Left renal cortex interstitium (tissue), 4 donors: Measurements from ENCODE around the gene FCER1G. TPM values are rescaled to one million over a fixed set of nuclear protein-coding genes. Genes with fewer than 3 reads are reported as not detected.

Experiments used
- DNase-seq, 4 donors: peaks; one replicate each; pipeline ENCODE4 v3.0.0-alpha.2; 2013; ENCODE audit warnings: low read depth in 4 of 4, low spot score in 2 of 4, missing footprints in 1 of 4
- polyA plus RNA-seq, 4 donors: library from polyadenylated mRNA; unstranded; fragments of 120-200 nt; gene quantifications; one replicate each; pipeline ENCODE4 v1.2.1, GENCODE V29; 2013; ENCODE audit not compliant: insufficient read length in 4 of 4

FCER1G gene
- polyA plus RNA-seq = 10 to 100 TPM in 3 of 4 donors, 1 to 10 TPM in 1; 10.0 to 16.1 (median 11.8) TPM

DNA sequence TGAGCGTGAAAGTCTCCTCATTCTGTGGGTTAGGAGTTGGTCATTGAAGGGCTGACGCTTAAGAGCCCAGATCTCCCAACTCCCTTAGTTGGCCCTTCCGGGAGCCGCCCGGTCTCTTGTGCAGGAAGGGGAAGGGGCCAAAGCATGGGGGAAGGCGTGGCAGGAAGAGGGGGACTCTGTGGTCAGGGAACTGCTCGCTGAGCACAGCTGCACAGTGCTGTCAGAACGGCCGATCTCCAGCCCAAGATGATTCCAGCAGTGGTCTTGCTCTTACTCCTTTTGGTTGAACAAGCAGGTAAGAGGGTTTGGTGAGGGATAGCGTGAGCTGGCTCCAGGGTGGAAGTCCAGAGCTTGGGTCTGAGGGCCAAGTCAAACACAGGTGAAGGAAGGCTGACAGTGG lies at the start of gene FCER1G:
Gene FCER1G, plus strand, starts transcription at position 220 of the 400 bp plus-strand sequence. Its CDS starts 27 bp downstream, at position 247.
- DNase-seq = no peak

DNA sequence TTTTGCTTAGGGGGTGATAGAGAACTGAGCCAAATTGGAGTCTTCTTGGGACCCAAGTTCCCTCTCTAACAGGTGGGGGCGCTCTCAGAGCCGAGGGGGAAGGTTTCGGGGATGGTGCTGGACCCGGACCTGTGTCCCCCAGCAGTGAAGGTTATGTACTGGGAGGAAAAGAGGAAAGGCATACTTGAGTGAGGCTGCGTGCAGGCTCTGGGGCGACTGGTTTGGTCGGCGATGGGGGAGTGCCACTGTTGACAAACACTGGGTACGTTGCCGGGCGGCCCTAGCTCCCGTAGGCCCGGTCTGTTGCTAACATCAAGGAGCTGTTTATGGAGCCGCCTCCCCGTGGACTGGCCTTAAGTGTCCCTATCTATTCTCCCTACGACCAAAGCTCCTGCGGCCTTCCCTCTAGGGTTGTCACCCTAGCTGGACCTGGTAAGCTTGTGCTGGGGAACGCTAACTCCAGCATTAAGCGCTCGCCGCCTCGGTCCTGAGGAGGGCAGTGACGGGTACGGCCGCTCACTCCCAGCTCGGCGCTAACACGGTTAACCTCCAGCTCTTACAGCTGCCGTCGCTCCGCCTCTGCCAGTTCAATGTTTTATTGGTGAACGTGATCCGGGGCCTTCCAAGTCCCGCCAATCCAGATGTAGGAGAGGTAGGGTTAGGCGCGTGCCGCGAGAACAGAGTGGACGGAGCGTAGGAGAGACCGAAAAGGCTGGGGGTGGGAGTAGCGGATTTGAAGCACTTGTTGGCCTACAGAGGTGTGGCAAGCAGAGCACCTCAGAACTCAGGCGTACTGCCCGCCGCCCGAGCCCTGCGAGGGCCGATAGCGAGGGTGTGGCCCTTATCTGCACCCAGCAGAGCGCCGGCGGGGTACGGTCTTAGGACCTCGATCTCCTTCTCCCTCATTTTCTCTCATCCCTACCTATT lies 49.1 kb upstream of the FCER1G start, which contains the start of gene PPOX:
Gene PPOX, plus strand, starts transcription at position 685 of the 927 bp plus-strand sequence. CDS start 422 bp downstream, outside the sequence.
- DNase-seq = peak; percentile 87 to 97 (median 94)

DNA sequence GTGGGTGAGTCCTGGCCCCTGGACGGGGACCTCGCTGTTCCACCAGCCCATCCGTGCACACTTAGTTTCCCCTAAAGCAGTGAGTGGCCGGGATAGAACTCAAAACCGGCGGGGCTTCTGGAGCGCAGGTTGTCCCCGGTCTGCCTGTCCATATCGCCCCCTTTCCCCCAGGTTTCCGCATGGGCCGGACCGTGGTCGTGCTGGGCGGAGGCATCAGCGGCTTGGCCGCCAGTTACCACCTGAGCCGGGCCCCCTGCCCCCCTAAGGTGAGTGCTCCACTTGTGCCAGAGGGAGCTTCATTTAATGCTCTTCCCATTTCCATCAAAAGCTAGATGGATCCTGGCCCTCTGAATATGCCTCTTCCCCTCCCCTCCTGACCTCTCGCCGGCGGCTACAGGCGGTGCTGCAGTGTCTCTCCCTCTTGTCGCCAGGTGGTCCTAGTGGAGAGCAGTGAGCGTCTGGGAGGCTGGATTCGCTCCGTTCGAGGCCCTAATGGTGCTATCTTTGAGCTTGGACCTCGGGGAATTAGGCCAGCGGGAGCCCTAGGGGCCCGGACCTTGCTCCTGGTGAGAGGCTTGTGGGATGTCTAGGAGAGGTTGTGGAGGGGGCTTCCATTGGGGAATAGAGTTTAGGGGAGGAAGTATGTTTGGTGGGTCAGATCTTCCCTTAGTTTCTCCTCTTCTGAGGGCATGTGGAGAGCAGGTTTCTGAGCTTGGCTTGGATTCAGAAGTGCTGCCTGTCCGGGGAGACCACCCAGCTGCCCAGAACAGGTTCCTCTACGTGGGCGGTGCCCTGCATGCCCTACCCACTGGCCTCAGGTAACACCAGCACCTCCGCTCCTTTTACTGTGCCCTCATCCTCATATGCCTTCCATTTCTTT lies 48.2 kb upstream of the FCER1G start:
- DNase-seq = no peak

DNA sequence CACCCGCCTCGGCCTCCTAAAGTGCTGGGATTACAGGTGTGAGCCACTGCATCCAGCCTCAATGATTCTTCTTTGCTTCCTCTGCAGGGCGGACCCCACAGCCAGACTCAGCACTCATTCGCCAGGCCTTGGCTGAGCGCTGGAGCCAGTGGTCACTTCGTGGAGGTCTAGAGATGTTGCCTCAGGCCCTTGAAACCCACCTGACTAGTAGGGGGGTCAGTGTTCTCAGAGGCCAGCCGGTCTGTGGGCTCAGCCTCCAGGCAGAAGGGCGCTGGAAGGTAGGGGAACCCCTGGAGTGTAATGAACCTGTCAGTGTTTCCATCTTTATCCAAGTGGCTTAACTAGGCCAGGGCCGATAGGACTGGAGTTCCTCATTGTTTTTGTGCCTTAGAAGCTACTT lies 46.2 kb upstream of the FCER1G start:
- DNase-seq = no peak

DNA sequence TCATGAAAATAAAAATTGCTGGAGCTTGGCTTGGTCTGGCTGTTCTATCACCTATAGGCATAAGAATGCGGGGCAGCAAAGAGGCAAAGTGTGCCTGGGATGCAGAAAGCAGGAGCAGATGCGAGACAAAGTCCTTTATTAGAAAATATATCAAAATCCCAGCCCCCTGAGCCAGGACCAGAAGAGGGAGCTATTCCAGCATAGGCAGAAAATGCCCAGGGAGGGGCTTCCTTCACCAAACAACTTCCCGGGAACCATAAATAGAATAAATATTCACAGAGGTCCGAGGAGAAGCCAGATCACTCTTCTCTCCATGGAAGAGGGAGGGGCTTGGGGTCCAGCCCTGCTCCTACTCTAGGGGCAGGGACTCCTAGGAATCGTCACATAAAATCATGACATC lies 43.9 kb upstream of the FCER1G start:
- DNase-seq = no peak

DNA sequence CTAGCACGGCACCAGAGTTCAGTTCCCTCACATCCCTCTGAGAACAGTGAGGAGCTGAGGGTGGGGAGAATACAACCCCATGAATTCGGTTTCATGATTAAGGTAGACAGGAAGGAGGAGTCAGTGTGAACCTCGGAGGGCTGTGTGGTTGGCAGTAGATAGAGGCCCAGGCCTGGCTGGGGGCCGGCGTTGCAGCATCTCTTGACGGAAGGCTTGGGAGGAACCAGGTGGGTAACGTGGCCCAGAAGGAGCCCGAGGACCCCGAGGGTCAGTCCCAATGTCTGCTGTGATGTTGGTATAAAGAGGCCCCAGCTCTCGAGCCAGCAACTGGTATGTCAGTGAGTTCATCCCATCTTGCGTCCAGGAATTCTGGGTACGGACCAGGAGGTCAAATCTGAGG lies 43.4 kb upstream of the FCER1G start:
- DNase-seq = no peak

DNA sequence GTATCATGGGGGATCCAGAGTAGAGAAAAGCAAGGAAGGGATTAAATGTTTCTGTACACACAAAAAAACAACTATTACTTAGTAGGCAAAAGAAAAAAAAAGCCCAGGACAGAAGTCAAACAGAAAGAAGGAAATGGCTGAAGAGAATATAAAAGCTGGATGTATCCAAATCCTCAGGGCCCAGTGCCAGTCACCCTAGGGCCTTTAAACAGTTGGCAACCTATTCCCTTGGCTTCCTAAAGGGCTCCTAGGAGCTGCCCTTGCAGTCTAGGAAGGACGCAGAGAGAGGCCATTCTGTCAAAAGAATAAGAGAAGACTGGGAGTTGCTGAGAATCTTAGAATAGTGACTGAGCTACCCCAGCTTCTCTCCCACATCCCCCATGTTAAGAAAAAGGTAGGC lies 42.7 kb upstream of the FCER1G start:
- no peak for DNase-seq

DNA sequence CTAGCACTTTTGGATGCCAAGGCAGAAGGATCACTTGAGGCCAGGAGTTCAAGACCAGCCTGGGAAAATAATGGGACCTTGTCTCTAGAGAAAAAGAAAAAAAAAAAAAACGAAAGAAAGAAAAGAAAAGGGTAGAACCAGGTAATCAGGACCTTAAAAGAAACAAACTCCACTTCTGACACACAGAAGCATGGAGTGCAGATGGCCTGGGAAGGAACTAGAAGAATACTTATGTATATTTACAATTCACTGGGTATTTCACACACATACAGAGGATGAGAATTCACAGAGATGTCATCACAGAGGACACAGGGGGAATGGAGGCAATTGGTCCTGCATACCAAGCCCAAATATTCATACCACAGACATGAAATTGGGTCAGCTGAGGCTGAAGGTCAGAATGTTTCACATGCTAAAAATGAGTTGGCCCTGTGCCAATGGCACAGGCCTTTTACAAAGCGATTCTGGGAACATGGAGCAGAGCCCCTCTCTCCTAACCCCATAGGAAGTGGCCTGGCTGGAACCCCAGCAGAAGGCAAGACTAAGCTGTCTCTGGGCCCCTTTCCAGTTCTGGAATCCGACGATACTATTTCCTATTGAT lies 42.2 kb upstream of the FCER1G start:
- DNase-seq = no peak

DNA sequence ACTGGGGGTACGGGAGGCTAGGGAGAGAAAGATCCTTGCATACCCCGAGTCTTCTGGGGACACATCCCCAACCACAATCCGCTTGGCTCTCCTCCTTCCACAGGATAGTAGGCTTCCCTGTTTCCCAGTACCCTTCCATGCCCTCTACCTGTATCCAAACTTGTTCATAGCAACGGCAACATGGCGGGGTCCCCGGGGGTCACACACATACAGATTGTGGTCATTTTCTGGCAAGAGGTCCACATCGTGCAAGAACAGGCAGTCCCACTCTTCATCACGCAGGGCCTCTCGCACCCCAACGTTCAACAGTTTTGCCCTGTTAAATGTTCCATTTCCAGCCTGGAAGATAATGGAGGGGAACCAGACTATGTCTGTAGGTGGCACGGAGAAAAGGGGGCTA lies 41.4 kb upstream of the FCER1G start:
- no peak for DNase-seq

DNA sequence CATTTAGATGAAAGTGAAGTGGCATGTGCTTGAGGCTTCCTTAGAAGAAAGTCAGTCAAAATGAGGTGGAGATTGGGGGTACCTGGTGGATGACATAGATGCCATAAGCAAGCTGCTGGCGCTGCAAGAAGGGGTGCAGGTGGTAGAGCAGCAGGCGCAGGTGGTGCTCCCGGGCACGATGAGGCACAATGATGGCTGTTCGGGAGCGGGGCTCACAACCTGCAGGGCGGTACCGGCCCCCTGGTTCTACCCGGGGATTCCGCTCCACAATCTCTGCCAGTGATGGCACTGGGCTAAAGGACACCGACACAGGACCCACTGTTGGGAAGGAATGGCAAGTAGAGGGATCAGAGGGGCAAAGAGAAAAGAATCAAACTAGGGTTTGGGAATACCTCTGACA lies 40.2 kb upstream of the FCER1G start:
- DNase-seq = no peak

DNA sequence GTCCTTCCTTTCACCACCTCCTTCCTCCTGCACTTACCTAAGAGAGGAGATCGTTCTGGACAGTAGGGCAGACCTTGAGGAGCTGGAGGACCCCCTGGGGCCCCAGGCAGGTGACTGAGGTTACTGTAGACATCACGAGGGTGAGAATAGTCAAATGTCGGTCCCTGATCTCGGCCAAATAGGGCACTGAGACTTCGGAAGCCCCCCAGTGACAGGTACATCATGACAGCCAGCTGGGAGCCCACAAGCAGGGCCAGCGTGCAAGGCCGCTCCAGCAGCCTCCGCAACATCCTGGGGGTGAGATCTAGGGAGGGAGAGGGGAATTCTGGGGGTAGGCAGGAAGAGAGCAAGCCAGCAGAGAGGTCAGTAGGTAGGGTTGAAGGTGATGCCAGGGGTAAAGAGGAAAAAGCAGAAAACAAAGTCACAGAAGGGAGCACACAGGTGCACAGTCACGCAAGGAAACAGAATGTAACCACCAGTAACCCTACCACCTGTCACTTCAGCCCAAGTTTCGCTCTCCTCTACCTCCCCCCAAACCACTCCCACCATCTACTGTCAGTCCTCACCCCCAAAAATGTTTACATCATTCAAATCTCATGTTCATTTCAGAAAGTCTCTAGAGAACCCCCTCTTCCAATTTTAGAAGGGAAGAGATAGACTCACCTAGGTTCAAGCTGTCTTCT lies 39.2 kb upstream of the FCER1G start:
- DNase-seq = no peak

DNA sequence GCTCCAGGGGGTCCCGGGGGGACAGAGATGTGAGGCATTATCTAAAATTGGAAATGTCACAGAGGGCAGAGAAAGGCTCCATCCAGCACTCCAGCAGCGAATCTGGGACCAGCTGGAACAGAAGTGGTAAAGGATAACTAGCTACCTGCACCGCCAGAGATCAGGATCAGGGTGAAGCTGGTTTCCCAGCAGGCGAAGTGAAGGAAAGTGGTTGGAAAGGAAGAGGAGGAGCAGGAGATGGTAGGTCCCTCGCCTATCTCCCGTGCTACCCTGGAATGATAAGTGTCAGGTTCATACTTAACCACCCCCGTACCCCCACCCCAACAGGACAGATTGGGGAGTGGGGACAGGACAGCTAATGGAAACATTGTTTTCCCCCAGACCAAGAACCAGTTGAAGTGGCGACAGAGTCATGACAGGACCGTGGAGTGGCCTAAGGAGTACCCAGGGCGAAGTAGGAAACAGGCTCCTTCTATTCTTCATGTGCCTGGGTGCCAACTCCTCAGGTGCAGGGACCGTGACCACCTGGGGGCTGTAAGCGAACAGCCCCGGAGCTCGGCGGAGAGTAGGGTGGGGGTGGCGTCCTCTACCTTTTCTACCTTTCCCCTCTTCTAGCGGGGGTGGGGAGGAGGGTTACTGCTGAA lies 38.5 kb upstream of the FCER1G start:
- DNase-seq = no peak

DNA sequence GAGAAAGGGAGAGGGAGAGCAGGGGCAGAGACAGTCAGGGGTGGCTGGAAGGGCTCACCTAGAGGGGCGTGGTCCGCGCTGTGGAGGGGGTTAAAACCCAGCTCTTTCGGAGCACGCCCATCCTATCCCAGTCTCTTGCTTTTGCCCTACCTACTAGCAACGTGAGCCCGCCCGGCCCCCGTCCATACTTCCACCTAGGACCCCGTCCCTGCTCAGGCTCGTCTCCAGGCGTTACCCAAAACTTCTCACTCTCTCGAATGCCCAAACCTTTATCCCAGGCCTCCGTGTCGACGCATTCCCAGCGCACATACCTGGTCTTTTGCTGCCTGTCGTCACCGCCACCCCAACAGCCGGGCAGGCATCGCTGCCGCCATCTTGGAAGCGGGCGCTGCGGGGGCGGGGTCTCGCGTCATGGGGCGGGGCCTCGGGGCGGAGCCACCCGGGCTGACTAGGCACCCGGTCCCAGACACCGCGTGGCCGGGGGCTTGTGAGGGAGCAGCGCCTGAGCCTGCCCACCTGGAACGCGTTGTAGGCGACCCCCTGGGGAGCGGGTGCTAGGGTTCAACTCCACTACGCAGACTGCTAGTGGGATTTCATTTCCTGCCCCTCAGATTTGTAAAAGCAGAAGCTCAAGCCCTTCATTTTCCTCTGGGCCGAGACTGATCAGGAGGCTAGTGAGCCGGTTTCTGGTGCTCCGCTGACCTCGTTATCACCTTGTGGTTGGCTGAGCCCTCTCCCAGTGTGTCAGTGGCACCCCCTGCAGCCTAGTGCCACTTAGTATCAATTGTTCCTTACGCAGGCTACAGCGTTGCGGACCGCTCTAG lies 37.8 kb upstream of the FCER1G start, which contains the start of gene B4GALT3:
Gene B4GALT3, minus strand, starts transcription at position 396 of the 824 bp plus-strand sequence. CDS start 1,447 bp downstream, outside the sequence.
- DNase-seq = peak in 3 of 4 donors; percentile 75 to 78 (median 76)

DNA sequence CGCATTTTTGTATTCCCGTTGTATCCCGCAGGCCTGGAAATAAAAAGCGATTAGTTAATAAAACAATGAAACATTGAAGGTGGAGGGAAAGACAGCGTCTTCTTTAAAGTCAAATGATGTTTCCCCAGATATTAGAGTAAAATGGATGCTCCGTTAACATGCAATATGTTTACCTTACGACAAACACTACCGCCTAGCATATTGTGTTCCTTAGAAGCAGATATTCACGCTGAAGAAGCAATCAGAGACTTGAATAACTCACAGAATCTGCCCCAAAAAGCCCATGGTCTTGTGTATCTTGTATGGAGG lies 37.2 kb upstream of the FCER1G start:
- DNase-seq = no peak

DNA sequence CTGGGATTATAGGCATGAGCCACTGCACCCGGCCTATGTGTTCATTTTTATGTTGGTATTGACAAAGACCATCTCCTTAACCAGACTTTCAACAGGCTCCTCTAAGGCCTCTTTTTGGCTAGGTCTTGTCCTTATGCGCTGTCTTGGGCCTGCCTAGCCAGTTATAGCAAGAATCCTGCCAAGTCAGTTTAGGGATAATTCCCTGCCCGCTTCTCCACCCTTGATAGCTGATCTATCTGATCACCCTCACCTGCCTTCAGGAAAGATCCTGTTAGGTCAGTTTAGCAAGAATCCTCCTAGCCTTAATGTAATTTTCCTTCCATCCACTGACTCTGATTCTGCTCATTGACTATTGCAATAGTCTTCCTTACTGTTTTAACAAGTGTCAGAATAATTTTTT lies 35.4 kb upstream of the FCER1G start:
- no peak for DNase-seq

DNA sequence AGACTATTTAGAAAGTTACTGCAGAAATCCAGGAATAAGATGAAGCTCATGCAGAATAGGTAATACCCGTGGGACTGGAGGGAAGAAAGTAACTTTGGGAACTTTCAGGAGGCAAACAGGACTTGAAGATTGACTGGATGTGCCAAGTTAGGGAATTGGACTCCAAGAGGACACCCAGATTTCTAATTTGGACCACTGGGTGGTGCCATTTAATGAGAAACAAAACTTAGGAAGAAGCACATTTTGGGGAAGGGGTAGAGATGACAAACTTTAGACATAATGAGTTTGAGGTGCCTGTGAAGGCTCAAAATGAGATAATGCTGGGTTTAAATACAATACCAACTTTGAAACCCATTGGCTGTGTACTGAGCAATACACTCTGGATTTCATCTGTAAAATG lies 34.5 kb upstream of the FCER1G start:
- no peak for DNase-seq

DNA sequence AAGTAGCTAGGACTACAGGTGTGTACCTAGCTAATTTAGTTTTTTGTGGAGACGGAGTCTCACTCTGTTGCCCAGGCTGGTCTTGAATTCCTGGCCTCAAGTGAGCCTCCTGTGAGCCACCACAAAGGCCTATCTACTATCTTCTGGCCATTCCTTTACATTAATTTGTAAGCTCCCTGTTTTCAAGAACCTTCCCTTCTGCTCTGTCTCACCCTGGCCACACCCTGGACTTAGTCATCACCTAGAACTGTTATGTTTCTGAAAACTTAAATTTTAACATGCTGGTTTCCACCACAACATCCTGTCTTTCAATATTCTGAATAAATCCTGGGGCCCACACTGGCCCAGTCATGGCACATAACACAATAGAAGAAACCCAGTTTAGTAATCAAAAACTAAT lies 32.9 kb upstream of the FCER1G start:
- DNase-seq = no peak

DNA sequence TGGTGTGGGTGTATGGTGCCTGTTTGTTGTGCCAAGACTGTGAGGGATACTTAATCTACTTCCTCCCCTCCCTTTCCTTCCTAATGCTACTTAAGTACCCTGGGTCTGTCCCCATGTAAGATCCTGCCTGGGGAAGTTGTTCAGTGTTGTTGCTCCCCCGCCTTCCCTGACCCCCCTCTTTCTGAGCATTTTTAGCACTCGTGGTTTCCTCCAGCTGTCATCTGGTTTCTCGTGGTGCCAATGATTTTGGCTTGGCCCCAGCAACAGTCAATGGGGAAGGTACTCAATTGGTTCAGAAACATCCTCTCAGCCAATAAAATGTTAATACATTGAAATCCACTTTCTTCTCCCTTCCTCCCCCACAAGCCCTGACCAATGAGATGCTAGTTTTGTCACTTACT lies 29.8 kb upstream of the FCER1G start:
- DNase-seq = no peak

DNA sequence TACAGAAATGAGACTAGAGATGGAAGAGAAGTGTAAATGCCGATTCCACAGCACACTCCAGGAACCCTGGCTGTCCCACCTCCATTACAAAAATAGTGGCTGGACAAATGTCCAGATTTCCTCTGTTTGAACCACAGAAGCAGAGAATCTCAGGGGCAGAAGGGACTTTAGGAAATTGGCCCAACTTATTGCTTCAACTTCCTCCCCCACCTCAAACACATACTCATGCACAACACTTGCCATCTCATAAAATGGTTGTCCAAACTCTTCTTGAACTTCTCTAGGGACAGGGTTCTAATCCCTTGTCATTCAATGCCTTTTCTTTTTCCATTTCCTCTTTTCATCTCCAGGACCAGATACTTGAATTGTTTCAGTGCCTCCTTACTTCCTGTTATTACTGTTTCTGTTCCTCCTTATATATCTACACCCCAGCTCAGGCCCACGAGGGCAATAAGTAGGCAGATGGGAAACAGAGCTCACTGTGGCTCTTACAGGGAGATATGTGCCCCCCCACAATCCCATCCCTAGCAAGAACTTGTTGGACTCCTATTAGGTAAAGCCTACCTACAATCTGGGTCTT lies 29.3 kb upstream of the FCER1G start:
- DNase-seq = no peak
